Measurements from ENCODE around the gene SERINC5. TPM values are rescaled to one million over a fixed set of nuclear protein-coding genes. Genes with fewer than 3 reads are reported as not detected.
"Not testable (repeated sequence)": the region's sequence is repeated elsewhere in the genome, so short reads cannot be mapped to it uniquely, and the experiment has no call there.

SERINC5 gene
- total RNA-seq (2014; rRNA removed; shearing (Covaris generic)), result 2.5 and 3.0 TPM in 2 replicates

GRCh38 chr5:80255811-80256712, at the start of gene SERINC5:
Gene SERINC5 (minus strand): TSS chr5:80256048. CDS start chr5:80255922, 126 bp downstream.
- peak; percentile 67 for DNase-seq (ENCODE audit: low read depth)

GRCh38 chr5:80302636-80303035, 46.8 kb upstream of the SERINC5 start:
- DNase-seq (ENCODE audit: low read depth), result no peak

- not testable (repeated sequence) for DNase-seq (ENCODE audit: low read depth)
Observed at GRCh38 chr5:80301342-80301741, 45.5 kb upstream of the SERINC5 start.

- DNase-seq (ENCODE audit: low read depth), result not testable (repeated sequence)
Observed at GRCh38 chr5:80300796-80301195, 44.9 kb upstream of the SERINC5 start.

- DNase-seq (ENCODE audit: low read depth), result no peak
Observed at GRCh38 chr5:80300125-80300524, 44.3 kb upstream of the SERINC5 start.

- no peak for DNase-seq (ENCODE audit: low read depth)
Observed at GRCh38 chr5:80299601-80300000, 43.8 kb upstream of the SERINC5 start.

GRCh38 chr5:80296121-80296520, 40.3 kb upstream of the SERINC5 start:
- no peak for DNase-seq (ENCODE audit: low read depth)

GRCh38 chr5:80291761-80292160, 35.9 kb upstream of the SERINC5 start:
- DNase-seq (ENCODE audit: low read depth), result no peak

- DNase-seq (ENCODE audit: low read depth), result no peak
Observed at GRCh38 chr5:80289320-80289719, 33.5 kb upstream of the SERINC5 start.

GRCh38 chr5:80288177-80288576, 32.3 kb upstream of the SERINC5 start:
- no peak for DNase-seq (ENCODE audit: low read depth)

- no peak for DNase-seq (ENCODE audit: low read depth)
Observed at GRCh38 chr5:80284720-80285119, 28.9 kb upstream of the SERINC5 start.

GRCh38 chr5:80283360-80283759, 27.5 kb upstream of the SERINC5 start:
- DNase-seq (ENCODE audit: low read depth), result no peak

- DNase-seq (ENCODE audit: low read depth), result no peak
Observed at GRCh38 chr5:80282054-80282453, 26.2 kb upstream of the SERINC5 start.

GRCh38 chr5:80277191-80277590, 21.3 kb upstream of the SERINC5 start:
- DNase-seq (ENCODE audit: low read depth), result no peak

- DNase-seq (ENCODE audit: low read depth), result no peak
Observed at GRCh38 chr5:80276186-80276585, 20.3 kb upstream of the SERINC5 start.

- peak; percentile 26 for DNase-seq (ENCODE audit: low read depth)
Observed at GRCh38 chr5:80275347-80275746, 19.5 kb upstream of the SERINC5 start.

- not testable (repeated sequence) for DNase-seq (ENCODE audit: low read depth)
Observed at GRCh38 chr5:80270543-80270942, 14.7 kb upstream of the SERINC5 start.

- no peak for DNase-seq (ENCODE audit: low read depth)
Observed at GRCh38 chr5:80269991-80270438, 14.2 kb upstream of the SERINC5 start.

GRCh38 chr5:80268916-80269315, 13.1 kb upstream of the SERINC5 start:
- DNase-seq (ENCODE audit: low read depth), result no peak

- DNase-seq (ENCODE audit: low read depth), result no peak
Observed at GRCh38 chr5:80266566-80266965, 10.7 kb upstream of the SERINC5 start.

GRCh38 chr5:80260461-80260860, 4.6 kb upstream of the SERINC5 start:
- DNase-seq (ENCODE audit: low read depth), result no peak

GRCh38 chr5:80259511-80260203, 3.8 kb upstream of the SERINC5 start:
- no peak for DNase-seq (ENCODE audit: low read depth)

- DNase-seq (ENCODE audit: low read depth), result peak; percentile 45
Observed at GRCh38 chr5:80255431-80255810, 427 bp downstream of the SERINC5 start.

Data from RPMI7951 (cell line).